HG02588 (cell line): Measurements from ENCODE around the gene IGSF6.

Experiments
- ATAC-seq: cut with Tn5 transposase; IDR thresholded peaks from one replicate; pipeline ENCODE4 v1.9.1; 2021; ENCODE audit warnings: mild to moderate bottlenecking, moderate library complexity; ENCODE audit not compliant: unreplicated experiment

Gene IGSF6

DNA sequence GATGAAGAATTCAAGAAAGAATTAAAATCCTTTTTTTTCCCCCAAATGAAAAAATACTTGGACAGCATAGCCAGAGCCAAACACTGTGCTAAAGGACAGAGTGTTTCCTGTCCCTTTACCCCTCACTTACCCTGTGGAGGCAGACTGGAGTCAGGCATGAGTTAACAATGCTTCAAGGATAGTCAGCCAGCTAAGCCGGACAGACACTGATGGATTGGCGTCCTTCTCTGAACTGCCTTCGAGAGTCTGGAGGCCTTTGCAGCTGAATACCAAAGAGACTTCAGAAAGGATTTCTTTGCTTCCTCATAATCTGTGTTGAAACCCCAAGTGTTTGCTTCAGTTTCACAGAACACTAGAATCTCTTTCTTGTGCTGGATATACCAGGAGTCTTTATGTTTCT is 48.5 kb downstream of the IGSF6 start:
- no peak for ATAC-seq

DNA sequence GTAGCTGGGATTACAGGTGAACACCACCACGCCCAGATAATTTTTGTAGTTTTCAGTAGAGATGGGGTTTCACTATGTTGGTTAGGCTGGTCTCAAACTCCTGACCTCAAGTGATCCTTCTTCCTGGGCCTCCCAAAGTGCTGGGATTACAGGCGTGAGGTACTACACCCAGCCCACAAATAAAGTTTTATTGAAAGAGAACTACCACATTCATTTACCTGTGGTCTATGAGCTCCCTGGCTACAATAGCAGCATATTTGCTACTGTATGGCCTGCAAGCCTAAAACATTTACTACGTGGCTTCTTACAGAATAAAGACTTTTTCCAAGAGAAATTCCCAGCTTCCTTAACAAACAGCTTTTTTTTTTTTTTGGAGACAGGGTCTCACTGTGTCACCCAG is 49.6 kb downstream of the IGSF6 start:
- no peak for ATAC-seq

DNA sequence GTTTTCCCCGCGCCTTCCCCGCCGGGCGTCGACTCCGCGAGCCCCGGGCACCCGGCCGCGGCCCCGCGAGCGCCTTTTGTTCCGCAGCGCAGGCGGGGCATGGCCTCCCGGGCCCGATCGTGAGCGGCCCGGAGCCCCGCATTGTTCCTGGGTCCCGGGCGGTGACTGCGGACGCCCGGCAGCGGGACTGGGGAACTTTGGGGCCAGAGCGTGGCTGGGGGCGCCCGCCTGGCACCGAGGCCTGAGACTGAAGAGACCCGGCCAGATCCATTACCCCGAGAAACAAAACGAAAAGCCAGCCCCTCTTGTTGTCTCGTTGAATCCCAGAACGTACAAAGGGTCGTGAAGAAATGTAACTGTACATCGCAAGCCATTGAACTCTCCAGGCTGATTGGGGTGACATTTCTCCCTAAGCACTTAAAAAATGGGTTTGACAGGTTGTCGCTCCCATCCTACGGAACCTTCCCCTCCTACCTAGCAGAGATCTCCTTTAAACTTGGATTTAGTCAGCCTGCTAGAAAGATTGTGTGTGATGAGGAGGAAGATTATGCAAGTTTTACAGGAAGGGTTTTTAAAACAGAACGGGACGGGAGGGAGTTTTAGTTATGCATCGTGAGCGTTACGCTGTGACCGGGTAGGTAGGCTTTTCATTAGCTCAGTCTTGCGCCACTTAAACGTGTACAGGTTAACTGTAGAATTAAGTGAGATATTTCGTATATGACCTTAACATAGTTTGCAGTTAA is 52.2 kb downstream of the IGSF6 start:
- peak; percentile 25 for ATAC-seq

DNA sequence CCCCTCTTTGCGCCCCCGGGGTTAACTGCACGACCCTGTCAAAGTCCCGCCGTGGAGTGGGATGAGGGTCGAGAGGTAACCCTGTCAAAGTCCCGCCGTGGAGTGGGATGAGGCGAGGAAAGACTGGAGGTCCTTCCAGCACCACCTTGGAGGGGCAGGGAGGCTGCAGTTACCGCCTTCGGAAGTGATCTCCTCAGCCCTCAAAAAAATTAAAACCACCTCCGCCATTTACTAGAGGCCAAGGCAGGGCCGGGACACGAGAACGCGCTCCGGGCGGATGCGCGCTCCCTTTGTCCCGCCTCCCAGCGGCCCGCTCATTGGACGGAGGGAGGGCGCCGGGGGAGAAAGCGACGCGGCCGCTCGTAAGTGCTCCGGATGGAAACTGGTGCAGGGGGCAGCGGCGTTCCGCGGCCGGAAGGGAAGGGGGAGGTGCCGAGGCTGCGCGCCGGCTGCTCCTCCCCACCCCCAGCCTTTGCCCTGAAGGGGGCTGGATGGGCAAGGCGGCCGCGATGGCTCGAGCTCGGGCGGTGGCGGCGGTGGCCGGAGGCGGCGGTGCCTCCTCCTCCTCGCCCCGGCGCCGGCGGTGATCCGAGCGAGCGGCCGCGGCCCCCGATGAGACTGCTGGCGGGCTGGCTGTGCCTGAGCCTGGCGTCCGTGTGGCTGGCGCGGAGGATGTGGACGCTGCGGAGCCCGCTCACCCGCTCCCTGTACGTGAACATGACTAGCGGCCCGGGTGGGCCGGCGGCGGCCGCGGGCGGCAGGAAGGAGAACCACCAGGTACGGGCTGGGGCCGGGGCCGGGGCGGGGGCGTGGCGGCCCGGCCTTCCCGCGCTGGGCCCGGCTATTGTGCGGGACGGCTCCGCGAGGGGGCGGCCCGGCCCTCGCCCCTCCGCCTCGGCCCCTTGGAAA is 53.0 kb downstream of the IGSF6 start, which contains the start of gene METTL9:
TSS of gene METTL9 (plus strand) at position 456 of the 909 bp plus-strand sequence. CDS start at position 613, 157 bp downstream.
- peak; percentile 87 for ATAC-seq

DNA sequence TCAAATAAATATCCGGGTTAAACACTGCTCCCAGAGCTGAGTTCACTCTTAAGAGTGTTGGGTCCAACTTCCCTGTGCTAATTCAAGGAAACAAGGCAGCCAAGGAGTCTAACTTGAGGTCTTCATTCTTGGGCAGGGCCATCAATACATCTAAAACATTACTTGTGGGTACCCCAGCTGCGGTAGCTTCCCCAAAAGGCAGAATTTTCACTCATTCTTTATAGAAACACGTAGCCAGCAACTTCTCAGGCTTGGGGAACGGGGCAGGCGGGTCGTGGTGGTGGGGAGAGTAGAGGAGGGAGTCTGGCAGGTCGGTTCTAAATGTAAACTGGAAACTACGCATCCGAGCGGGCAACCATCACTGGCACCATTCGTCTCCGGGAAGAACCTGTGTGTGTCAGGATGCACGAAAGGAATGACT is 53.7 kb downstream of the IGSF6 start:
- no peak for ATAC-seq

DNA sequence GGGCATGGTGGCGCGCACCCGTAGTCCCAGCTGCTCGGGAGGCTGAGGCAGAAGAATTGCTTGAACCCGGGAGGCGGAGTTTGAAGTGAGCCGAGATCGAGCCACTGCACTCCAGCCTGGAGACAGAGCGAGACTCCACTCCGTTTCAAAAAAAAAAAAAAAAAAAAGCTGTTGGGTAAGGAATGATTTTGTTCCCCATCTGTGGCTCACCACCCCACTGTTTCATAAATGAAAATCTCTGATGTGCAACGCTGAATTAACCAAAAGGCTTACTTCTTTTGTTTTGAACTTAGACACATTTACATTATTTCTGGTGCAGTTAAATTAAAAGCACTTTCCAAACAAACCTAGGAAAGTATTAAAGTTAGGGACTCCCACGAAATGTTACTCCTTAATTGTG is 54.2 kb downstream of the IGSF6 start:
- no peak for ATAC-seq

DNA sequence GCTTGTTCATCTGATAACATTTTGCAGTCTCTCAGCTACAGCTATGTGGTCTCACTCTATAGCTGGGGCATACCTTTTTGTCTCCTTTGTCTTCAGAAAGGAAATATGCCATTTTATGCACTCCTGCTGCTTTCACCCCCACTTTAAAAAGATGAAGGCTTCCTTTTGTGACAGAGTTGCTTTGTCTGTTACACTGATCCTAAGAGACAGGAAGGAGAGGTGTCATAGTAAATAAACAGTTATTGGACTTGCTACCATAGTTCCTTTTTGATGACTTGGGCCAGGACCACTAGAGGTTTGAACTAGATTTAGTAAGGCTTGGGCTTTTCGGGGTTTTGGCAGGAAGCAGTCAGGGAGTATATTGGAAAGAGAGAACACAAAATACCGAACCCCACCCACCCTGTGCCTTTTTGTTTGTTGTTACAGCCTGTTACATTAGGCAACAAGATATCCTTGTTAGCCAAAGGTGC is 54.8 kb downstream of the IGSF6 start:
- ATAC-seq: no peak

DNA sequence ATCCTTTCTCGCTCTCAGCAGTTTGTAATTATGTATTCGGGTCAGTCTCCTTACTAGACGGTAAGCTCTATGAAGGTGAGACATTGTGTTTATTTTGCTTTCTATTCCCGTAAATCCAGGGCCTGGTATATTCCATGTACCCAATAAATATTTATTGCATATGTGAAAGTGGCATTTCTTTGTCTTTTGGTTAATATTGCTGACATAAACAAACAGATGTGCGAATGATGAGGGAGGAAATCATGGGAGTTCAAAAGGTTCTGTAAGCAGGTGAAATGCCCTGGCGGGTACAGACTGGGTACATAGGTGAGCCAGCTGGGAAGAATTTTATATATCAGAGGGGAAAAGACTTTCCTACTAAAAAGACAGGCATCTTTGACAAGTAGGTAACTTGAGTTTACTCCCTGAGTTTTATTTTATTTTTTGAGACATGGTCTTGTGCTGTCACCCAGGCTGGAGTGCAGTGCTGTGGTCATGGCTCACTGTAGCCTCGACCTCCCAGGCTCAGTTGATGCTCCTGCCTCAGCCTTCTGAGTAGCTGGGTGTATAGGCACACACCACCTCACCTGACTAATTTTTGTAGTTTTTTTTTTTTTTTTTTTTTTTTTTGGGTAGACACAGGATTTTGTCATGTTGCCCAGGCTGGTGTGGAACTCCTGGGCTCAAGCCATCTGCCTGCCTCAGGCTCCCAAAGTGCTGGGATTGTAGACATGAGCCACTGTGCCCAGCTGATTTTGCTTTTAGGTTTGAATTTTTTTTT is 58.7 kb downstream of the IGSF6 start:
- no peak for ATAC-seq

DNA sequence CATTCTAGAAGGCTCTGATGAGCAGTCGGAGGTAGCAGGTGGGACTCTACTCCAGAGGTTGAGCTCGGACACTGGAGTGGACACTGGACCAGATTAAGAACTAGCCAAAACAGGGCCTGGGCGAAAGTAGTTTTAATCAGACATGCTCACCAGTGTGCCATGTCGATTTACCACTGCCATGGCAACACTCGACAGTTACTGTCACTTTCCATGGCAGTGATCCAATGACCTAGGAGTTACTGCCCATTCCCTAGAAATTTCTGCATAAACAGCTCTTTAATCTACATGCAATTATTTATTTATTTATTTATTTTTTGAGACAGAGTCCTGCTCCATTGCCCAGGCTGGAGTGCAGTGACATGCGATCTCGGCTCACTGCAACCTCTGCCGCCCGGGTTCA is 60.2 kb downstream of the IGSF6 start:
- ATAC-seq: no peak

DNA sequence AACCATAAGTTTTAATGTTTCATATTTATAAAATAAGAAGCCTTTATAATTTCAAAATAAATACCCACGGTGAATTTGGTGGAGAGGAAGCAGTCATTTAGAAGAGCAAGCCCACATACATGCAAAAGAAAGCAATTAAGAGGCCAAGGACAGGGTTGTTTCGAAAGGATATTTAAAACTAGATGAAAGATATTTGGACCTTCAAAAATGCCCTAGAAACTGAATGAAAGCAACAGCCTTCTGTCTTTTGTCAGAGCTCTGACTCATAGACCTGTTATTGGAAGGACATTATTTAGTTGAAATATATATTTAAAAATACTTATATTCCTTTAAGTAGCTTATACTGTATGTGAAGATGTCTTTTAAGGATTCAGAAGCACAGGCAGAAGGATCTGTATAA is 61.6 kb downstream of the IGSF6 start:
- no peak for ATAC-seq

DNA sequence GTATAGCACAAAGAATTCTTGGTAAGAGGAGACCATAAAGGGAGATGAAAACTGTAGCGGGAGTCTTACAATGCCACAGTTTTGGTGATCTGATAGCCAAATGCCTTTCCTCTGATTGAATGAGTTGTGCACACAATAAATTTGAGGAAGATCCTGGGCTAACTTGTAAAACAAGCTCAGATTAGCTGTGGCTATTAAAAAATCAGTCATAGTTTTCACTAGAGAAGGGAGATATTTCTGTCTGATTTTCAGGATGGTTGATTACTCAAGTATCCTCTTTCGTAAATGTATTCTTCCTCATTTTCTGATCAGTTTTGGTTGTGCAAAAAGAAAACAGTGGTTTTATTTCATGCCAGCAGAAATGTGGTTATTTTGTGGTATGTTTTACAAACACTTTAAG is 62.1 kb downstream of the IGSF6 start:
- no peak for ATAC-seq

DNA sequence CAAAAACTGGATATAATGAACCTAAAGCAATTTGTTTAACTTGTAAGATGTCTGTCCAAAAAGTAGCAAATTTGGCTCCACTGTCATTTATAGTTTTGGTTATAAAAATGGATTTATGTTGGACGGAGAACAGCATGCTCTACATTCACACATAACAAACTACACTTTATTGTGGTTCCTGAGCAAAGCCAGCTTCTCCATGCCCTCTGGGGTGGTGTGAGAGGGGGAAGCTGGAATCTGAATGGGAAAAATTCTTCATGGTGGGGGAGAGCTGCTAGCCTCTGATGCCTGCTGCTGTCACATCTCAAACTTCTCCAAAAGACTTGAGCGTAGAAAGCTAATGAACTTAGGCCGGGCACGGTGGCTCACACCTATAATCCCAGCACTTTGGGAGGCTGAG is 62.9 kb downstream of the IGSF6 start:
- ATAC-seq: no peak
